HG03135 (cell line): Measurements from ENCODE around the gene PAX8.

Experiments
- ATAC-seq: cut with Tn5 transposase; IDR thresholded peaks from one replicate; pipeline ENCODE4 v1.9.1; 2021; ENCODE audit warnings: mild to moderate bottlenecking, moderate library complexity; ENCODE audit not compliant: unreplicated experiment

PAX8 gene

DNA sequence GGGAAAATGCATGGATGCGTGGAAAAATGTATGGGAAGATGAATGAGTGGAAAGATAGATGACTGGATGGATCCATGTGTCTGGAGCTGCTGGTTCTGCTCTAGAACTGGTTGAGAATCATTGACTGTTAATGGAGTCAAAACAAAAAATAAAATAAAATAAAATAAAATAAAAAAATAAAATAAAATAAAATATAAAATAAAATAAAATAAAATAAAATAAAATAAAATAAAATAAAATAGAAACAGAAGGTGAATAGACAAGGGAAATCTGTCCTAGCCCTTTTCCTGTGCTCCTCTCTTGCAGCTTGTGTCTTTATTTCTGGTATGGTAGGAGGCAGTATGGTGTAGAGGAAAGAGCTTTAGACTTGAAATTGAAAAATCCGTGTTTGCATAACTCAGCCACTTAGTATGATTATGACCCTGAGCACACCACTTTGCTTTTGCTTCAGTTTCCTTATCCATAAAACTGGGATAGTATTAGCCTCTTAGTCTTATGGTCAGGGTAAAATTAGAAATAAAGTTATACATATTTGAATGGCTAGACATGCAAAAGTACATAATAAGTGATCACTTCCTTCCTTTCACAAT is 54.0 kb downstream of the PAX8 start:
- ATAC-seq = no peak

DNA sequence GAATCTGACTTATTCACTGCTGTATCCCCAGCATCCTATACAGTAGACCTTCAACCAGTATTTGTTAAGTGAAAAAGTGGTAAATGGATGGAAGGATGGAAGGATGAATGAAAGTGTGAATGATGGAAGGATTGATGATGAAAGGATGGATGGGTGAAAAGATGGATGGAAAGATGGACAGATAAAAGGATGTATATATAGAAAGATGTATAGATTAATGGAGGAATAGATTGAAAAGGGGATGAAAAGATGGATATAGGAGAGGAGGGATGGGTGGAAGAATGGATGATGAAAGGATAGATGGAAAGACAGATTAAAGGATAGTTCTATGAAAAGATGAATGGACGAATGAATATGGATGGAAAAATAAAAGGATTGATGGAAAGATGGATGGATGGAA is 54.9 kb downstream of the PAX8 start:
- no peak for ATAC-seq

DNA sequence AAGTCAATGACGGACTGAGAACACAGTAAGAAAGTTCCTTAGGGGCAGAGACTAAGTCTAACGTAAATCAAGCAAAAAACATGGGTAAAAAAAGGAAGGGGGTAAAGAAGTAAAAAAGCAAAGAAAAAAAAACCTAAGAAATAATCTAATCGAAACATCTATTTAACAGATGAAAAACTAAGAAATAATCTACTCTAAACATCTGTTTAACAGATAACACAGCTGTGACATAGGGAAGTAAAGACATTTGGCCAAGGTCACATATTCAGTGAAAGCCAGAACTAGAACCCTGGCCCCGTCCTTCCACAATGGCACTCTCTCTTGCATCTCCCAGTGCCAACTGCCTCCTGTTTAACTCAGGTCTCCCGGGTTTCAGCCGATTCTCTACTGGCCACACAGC is 56.9 kb downstream of the PAX8 start:
- no peak for ATAC-seq

DNA sequence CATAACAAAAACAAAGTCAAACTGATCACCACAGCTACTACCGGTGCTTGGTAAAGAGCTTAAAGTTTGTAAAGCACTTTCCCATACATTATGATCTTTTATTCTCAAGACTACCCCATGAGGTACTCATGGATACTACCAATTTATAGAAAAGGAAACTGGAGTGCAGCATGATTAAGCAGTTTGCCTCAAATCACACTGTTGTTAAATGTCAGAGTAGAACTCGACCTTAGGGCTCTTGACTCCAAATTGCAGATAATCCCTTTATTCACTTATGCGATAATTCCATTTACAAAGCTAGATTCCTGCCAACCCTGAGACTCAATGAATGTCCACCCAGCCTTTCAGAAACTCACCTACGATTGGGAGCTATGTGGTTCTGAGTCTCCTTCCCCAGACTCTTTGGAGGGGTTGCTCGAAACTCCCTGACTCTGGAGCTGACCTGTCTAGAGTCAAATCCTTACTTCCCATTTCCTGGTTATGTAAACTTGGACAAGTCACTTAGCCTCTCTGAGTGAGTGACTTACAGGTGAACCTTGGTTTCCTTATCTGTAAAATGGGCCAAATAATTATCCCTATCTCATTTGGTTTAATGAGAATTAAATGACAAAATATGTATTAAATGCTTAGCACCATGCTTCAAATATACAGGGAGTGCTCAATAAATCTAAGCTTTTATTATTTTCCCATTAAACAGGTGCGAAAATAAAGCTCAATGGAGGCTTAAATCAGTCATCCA is 57.6 kb downstream of the PAX8 start:
- ATAC-seq = no peak

DNA sequence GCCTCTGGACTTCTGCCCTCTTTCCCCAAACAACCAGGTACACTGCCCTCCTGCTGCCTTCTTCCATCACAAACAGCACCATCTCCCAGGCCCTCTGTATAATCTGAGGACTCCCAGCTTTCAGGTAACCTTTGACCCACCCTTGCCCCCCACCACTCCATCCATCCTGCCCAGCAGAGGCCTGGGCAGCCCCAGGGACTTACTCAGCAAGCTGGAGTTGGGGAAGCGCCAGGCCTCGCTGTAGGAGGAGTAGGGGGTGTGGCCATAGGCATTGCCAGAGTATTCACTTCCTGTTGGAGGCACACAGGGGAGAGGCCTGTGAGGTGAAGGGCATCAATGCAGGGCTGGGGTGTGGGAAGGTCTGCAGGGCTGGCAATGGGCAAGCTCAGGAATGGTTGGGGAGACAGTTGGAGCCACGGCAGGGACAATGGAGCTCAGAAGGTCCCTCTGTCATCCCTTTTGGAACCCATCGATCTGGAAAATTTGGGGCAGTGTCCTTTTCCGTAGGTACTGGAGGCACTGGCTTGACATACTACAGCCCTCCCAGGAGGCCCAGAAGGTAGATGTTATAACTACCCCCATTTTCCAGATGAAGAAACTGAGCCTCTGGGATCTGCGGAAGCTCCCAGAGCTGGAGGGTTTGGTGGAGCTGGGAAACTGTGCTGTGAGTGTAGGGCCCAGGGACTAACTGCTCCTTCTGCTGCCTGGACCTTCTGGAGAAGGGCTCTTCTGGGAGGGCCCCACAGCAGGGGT is 58.7 kb downstream of the PAX8 start:
- ATAC-seq = no peak

DNA sequence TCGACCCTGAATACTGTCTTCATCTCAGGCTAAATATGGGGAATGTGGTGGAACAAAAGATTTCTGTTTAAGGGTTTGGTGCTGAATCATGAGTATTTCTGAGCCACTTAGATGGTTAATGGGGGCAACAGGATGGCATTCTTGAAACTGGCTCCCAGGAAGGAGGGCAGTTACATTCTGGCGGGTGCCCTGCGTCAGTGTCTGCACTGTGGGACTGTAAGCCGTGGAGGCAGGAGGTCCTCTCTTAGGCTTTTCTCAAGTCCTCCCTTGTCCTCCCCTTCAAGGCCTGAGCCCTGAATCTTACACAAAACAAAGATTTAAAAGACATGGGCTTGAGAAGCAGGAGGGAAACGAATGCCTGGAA is 59.2 kb downstream of the PAX8 start:
- ATAC-seq = no peak

DNA sequence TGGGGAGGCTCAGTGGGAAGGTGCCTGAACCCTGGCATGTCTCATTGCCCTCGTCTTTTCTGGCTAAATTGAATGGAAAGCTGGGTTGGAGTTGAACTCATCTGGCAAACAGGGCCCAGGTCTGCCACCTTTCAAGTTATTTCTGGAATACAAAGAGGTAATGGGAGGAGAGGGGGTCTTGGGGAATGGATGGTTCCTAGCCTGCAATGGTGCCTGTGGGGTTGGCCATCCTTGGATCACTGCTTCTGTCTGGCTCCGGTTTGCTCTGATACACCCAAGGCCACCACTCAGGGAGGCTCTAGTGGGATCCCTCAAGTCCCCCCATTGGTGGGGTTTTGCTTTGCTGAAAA is 59.7 kb downstream of the PAX8 start:
- no peak for ATAC-seq

DNA sequence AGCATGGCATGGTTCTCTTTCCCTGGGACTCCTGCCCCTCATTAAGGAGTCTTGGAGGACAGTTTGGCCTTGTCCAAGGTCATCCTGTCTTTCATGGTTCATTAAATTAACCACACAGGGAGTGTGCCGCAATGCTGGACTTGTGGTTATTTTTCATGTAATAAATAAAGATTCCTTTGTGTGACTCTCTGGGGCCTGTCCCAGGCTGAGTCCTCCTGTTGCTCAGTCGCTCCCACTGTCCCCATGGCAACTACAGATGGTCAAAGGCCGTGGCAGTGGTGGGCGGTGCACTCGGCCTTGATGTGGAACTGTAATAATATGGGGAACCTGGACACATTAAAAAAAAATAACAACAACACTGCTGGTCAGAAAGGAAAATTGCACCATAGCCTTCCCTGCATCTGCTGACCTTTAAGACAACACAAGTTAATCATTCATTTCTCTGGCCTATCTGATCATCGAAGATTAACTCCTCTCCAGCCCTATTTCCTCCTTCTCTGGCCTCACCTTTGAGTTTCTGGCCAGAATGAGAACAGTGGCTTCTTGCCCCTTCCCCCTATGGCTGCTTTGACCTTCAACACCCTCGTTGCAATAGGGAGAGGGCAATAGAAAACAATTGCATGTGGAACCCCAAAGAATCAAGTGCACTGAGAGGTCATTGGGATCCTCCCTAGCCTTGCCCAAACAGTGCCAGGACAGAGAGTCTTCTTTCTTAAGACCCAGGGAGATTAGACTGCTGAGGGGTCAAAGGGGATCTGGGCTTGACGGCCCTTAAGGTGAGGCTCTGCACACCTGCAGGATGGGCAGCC is 60.2 kb downstream of the PAX8 start:
- no peak for ATAC-seq

DNA sequence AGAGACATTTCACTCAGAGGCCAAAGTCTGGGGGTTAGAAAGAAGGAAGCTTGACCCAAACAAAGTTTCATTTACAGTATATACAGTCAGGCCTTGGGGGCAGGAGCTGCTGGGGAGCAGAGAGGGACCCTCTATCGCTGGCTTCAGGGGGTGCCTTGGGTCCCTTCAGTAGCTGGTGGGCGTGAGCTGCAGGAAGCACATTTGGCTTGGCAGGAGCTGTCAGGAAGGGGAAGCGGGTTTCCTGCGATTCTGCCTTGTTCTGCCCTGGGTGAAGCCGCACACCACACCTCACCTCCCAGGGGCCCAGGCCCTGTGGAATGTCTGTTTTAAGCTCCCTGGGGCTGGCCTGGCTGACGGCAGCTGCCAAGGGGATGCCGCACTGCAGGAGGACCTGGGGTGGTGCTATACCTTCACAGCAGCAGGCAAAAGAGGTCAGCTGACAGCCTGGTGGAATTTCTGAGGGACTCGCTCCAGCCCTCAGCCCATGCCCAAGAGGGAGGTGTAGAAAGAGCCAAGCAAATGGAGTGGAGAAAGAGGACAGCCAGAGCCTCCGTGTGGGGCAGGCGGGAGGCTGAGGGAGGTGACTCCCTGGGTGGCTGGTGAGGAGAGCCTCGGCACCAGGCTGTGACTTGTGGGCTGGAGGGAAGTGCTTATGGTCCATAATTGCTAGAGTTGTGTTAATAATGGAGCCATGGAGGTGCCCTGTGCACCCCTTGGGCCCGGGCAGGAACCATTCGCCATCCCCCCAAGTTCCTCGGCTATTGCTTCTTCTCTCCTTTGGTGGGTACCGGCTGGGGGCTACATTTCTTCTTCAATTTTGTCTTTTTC is 61.1 kb downstream of the PAX8 start:
- no peak for ATAC-seq

DNA sequence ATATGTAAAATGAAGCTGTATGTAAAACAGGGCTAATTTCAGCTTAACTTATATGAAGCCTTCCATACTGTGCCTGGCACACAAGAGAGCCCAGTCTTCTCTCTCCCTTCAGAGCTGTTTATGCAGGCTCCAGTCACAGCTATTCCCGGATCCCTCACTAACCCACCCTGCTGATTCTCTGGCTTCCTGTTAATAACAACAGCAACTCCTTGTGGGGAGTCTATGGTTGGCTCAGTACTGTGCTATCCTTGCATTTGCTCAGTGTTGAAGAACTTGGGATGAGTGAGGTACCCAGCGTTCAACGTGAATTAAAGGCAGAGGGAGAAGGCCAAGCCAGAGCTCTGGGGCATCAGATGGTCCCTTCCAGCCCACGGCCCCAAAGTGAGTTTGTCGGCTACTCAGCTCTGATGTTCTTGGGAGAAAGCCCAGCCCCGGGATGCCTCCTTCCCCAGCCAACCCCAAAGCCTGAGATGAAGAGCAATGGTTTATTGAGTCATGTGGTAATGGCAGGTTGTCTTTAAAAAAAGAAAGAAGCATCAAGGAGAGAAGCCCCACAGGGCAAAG is 61.7 kb downstream of the PAX8 start:
- ATAC-seq = no peak

DNA sequence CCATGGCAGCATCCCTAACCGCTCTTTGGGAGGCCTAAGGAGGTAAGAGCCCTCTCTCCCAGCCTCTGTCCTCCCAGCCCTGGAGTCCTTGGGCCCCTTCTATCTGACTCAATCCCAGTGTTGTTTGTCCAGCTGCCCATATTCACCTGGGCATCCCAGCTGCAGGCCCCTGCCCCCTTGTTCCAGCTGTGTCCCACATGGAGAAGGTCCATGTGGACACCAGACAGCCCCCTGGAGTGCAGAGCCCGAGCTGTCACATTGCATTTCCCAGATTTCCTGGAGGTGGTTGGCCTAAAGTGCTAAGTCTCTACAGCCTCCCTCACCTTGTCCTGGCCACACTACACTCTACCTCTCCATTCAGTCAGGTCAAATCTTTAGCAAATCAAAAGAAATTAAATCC is 62.4 kb downstream of the PAX8 start:
- no peak for ATAC-seq

DNA sequence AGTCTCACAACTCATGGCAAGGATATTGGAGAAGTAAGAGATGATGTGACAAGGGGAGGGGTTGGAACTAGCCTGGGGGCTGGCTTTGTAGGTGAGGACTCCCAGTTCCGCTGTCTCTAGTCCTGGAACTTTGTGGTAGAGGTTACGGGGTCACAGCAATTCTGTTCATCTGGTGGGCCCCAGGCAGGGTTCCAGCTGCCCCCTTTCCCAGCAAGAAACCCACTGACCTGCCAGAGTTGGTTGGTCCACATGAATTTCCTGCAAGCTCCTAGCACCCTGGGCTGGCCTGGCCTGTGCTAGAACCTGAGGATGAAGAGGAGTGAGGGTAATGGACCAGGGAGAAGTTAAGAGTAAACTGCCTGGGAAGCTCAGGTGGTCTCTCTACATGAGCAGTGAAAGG is 63.7 kb downstream of the PAX8 start:
- ATAC-seq = no peak

DNA sequence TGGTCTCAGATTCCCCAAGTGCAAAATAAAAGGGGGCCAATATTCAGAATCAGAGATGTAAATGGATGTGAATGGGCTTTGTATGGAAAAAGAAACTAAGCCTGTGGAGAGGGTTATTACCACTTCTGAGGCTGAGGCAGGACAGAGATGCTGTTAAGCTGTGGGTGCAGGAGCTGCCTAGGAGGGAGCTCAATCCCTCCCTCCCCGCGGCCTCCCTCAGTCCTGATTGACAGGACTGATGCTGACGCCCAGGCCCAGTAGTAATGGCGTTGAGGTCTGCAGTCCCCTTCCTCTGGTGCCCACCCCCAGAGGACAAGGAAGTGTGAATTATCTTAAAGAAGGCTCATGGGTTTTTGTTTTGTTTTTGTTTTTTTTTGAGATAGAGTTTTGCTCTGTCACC is 64.6 kb downstream of the PAX8 start:
- ATAC-seq = no peak

DNA sequence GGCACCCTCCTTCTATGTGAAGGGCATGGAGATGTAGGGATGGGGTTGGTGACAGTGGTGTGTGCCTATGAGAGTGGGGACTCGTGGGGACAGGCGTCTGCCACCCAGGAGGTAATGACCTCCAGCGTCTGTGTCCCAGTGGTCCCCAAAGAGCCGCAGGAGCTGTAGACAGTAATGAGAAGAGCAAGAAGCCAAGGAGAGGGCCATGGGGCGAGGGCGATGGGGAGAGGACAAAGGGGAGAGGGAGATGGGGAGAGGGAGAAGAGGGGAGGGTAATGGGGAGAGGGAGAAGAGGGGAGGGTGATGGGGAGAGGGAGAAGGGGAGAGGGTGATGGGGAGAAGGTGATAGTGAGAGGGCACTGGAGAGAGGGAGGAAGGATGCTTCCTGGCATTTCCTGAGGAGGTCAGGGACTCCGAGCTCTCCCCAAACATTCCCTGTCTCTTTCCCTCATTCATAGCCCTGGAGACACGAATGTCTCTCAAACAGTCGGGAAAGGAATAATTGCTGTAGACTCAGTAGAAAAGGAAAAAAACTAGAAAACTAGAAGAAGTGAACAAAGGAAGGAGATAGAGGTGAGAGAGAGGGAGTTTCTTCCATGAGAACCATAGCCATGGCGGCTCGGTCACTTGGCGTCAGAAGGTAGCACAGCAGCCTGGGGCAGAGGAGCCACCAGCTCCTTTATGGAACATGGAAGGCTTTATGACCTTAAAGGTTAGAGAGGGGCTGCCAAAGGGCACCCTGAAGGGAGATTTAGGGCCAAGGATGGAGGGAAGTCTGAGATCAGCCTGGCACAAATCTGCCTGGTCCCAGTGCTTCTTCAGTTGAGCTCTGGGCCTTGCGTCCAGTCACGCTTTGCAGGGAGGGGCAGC is 65.4 kb downstream of the PAX8 start:
- ATAC-seq = no peak

DNA sequence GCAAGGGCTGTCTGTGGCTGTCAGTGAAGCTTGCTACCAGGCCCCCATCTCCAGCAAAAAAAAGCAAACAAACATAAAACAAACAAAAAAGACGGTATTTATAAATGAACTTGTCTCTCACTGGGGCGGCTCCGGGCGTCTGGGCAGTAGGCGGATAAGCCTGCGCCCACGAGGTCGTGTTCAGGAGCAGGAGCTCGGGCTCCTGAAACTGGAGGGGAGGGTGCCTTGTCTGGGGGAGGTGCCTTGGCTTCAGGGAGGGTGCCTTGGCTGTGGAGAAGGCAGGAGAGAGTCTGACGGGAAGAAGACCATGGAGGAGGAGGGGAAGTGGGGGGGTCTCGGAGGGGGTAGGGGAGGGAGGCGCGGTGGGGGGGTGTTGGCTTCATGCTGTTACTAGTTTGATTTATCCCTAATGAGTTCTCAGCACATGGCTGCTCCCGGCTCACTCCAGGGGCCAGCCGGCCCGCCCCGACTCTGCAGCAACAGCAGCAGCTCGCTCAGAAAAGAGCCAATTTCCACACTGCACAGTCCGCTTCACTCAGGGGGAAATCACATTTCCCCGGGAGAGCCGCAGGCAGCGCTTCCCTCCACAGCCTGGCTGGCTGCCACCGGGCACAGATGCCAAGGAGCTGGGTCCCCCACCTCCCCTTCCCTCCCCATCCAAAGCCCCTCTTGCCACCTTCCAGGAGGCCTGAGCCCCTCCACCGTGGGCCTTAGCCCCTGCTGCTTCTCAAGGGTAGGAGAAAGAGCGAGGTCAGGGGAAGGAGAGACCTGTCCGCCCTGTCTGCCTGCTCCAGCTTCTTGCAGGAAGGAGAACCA is 66.3 kb downstream of the PAX8 start:
- ATAC-seq = no peak

DNA sequence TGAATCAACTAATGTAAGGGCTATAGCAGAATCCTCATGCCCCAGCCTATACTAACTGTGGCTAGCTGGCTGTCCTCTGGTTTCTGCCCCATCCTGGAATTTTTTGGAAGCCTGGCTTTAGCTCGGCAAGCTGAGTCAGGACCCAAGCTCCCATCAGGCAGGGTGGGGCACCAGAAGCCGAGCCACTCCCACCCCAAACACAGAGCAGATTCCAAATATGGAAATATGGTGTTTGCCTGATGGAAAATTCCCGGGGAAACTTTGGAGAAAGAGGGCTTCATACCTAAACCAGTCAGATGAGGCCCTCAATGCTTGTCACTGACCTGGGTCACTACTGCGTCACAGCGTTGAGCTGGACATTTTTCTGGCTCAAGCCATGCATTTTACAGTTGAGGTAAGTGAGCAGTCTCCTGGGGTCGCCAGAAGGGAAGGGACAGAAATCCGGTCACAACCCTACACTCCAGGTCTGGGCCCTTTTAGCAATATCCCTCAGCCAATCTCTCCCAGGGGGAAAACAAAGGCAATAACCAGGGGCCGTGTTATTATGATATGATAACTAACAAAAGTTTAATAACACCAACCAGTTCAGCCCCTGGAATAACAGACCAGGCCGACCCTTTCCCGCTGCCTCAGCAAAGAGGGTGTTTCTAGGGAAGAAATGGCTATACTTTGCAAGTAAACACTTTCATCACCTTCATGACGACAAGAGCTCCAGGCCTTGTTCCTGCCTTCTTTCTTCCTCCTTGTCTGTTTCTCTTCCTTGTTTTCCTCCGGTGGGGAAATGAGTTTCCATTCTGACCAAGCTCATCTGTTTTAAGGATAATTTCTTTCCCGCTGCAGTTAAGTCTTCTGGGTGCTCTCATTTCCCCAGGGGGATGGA is 67.3 kb downstream of the PAX8 start:
- no peak for ATAC-seq

DNA sequence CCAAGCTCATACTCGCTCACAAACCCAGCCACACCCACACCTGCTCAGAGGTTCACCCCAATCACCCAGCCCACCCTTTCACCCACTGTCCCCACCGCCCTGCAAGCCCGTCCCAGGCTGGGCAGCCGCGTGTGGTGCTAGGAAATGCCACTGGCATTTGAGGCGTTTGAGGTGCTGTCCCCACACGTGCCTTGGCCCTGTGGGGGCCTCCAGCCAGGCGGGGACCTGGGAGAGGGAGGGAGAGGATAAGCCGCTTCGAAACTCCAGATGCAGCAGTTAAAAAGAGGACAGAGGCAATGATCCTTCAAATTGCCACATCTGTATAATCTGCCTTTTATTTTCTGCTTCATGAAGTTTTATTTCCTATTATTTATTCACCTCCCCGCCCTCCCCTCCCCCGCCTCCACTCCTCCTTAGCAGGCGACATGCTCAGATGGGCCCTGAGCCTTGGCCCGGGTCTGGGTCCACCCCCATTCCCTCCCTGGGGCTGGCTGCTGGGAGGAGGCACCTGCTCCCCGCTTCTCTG is 69.0 kb downstream of the PAX8 start:
- ATAC-seq = no peak
